SH-SY5Y (cell line): Measurements from ENCODE around the gene MTFP1.

Source experiments
- GATA2 ChIP-seq: IDR thresholded peaks from 2 replicates; pipeline ENCODE4 v1.6.1; 2011; ENCODE audit warnings: mild to moderate bottlenecking, low read depth, low read length
- GATA3 ChIP-seq: IDR thresholded peaks from 2 replicates; pipeline ENCODE4 v1.6.1; 2011; ENCODE audit warnings: low read depth, mild to moderate bottlenecking, low read length, moderate library complexity

MTFP1 gene

DNA sequence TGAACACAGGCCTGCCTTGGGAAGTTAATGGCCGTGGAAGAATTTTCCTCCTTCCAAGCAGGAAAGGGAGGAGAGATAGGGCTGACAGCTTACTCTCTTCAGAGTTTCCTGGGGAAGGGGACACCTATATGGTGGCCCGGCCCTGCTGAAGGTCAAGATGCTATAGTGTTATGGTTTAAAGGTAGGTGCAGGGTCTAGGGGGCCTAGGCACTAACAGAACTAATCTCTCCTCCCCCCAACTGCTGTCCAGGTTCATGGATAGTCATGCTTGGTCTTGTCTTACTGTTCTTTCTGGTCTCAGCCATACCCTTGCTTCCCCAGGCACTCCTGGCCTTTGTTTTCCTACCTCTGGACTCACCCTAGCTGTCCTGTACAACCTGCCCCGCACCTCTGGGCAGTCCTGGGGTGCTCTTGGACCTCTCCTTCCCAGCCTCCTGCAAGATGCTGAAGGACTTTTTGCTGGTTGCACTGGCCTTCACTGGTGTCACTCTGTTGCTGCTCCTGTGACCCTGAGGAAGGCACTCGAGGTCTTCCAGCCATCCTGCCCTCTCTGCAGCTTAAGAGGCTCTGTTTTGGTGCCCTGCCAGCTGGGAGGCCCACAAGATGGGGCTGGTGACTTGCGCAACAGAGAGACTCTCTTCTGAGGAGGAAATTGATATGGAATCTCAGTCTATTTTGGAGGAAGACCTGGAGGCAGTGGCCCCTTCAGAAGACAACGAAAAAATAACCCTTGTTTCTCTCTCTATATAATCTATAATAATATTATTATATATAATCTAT is 28.4 kb downstream of the MTFP1 start:
- no peak for TF ChIP-seq GATA3
- TF ChIP-seq GATA2: no peak

DNA sequence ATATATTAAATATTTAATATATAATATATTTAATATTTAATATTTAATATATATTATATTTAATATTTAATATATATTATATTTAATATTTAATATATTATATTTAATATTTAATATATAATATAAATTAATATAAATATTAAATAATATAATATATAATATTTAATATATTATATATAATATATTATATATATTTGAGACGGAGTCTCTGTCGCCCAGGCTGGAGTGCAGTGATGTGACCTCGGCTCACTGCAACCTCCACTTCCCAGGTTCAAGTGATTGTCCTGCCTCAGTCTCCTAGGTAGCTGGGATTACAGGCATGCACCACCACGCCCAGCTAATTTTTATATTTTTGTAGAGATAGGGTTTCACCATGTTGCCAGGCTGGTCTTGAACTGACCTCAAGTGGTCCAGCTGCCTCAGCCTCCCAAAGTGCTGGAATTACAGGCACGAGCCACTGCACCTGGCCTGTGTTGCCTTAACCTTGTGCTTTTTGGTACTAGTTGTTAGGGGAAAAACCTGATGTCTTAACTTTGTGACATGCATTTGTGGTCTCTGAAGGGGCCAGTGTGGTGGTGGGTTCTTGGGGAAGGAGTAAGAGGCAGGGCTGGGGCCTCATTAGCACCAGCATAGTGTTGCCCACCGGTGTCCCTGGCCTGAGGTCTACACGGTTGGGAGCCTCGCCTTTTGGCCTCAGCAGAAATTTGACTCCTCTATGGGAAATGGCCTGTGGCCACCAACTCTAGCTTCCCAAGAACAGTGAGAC is 29.7 kb downstream of the MTFP1 start:
- TF ChIP-seq GATA2 (no peak), GATA3 (no peak)

DNA sequence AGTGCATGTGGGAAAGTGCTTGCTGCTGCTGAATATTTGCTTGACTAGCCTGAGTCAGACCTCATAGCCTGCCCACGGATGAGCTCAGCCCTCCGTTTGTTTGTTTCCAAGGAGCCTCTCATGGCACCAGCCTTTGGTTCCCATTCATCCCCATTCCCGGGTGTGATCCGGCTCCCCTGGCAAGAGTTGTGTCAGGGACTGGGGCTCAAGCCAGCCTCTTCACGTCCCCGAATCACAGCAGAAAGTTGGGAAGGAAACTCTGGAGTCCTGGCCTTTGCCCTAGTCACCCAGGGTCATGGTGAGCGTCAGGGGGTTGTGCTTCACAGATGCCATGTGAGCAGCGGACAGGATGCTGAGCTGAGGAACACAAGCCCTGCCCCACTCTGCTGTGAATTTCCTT is 32.4 kb downstream of the MTFP1 start:
- no peak for TF ChIP-seq GATA2
- no peak for TF ChIP-seq GATA3

DNA sequence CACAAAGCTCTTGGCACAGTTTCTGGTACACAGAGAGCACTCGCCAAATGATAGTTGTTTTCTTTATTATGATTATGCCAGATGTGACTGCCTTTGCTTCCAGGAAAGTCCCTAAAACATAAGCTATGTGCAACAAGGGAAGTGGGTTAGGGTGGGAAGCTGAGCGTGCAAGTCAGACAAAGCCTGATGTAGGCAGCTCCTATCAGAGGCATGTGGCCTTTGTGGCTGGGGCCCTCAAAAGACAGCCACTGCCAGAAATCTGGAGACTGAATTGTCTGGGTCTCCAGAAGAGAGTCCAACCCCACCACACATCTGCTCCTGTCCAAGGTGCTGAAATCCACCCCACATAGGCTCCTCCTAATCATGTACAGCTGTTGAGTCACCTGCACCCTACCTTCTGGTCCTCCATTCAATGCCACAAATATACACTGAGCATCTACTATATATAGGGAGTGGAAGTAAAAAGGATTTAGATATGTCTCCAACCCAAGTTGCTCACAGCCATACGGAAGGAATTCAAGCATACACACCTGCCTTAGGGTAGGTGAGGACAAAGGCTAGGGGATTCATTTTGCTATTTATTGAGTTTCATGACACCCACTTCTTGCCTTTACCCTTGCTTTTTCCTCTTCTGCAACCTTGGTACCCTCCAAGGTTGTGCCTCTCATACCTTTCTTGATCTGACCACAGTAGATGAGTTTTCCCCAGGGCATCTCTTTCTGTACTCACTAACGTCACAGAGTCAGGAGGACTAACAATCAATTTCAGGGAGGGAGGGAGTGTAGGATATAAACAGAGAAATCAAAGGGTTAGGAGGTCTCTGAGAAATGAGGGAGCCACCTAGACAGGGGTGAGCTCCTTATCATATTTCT is 33.8 kb downstream of the MTFP1 start:
- no peak for TF ChIP-seq GATA2

DNA sequence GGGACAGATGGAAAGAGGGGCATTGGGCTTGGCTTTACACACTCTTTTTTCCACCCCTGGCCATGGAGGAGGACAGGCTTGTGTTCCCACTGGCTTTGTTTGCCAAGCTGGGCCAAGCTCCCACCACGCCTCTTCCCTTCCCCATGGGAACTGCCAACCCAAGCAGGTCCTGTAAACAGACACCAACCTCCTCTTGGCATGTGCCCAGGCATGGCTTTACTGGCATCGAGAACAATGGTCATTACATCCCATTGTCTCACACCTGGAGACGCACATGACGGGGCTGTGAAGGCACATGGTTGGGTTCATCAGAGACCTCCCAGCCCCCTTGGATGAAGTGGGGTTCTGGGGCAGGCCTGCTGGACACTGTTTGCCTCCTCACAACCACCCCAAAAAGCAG is 34.6 kb downstream of the MTFP1 start:
- no peak for TF ChIP-seq GATA2
- no peak for TF ChIP-seq GATA3

DNA sequence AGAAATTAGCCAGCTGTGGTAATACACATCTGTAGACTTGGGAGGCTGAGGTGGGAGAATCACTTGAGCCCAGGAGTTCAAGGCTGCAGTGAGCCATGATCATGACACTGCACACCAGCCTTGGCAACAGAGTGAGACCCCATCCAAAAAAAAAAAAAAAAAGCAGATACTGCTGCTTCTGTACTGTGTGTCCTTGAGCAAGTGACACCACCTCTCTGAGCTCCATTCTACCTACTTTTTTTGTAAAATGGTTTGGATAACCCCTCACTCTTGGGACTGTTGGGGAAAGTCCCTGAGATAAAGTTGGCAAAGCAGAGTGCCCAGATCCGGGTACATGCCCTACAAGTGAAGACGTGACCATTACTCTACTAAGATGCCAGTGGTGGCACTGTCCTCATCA is 43.6 kb downstream of the MTFP1 start:
- TF ChIP-seq GATA2 (no peak), GATA3 (no peak)

DNA sequence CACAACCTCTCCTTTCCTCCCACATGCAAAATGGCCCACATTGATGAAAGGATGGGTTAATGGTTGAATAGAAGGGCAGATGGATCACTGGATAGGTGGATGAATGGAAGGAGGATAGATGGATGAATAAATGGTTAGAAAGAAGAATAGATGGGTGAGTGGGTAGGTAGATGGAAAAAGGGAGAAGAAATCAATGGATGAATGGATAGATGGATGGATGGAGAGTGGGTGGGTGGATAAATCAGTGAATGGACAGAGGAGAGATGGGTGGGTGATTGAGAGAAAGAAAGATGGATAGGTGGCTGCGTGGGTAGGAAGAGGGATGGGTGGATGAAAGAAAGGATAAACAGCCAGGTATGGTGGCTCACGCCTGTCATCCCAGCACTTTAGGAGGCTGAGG is 45.1 kb downstream of the MTFP1 start:
- TF ChIP-seq GATA3 (no peak), GATA2 (no peak)

DNA sequence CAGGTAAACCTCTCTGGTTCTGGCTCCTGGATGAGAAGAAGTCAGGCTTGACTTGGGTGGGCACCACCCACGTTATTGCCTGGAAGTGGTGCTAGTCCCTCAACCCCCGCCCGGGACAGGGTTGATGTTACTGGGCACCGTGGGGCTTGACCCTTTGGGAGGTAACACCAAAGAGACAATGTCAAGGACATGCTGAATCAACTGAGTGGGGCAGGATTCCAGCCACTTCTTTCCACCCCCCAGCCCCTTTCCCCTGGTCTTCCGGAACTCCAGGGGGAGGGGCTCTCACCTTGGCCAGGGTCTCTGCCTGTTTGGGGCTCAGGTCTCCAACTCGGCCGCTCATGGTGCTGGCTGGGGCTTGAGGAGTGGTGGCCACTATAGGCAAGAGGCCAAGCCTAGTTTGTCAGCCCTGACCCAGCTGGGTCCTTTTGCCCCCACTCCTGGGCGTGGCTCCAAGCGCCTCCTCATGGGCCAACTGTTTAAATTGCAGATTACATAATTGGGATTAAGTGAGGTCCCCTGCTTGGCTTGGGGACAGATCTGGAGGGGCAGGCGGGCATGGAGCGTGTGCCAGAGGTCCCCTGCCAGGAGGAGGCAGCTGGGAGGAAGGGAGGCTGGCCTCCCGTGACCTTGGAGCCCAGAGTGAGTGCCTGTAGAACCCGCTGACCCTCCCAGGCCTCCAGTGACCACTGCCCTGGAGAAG is 46.2 kb downstream of the MTFP1 start, which contains the start of gene SEC14L3:
SEC14L3 (minus strand) TSS at position 402 of the 703 bp plus-strand sequence; CDS start at position 343, 59 bp downstream.
- no peak for TF ChIP-seq GATA2
- TF ChIP-seq GATA3: no peak

DNA sequence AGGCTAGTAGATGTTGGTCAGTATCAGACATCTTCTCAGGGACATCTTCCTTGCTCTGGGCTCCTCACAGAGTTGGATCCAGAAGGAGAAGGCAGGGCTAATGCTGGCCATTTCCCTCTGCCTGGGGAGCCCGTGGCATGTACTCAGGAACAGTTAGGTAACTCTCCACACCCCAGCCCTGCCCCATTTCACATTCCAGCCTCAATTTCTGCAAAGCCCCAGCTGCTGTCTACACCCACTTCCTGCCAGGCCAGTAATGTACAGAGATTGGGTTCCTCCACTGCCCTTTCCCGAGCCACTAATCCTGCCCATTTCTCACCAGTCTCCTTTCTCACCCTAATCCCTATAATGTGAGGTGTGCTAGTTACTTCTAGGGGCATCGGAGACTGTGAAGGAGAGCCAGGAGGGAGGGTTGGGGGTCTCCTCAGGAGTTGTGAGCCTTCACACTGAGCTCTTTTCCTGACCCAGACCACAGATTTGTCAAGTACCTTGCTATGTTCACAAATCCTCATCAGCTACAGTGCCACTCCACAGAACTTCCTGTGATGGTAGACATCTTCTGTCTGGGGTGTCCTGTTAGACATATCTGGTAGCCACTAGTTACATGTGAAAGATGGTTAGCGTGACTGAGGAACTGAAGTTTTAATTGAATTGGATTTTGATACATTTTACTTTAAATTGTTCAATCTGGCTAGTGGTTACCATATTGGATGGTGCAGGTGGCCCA is 47.6 kb downstream of the MTFP1 start:
- no peak for TF ChIP-seq GATA2
- no peak for TF ChIP-seq GATA3

DNA sequence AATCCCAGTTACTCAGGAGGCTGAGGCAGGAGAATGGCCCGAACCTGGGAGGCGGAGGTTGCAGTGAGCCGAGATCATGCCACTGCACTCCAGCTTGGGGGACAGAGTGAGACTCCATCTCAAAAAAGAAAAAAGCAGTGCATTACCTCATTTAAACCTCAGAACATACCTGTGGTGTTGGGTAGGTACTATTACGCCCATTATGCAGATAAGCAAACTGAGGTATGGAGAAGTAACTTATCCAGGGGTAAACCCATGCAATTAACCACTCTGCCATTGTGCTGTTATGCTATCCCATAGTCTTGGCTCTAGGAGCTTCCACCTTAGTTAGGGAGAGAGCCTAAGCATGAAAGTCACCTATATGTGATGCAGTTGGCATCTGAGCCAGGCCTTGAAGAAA is 48.6 kb downstream of the MTFP1 start:
- TF ChIP-seq GATA2 (no peak), GATA3 (no peak)

DNA sequence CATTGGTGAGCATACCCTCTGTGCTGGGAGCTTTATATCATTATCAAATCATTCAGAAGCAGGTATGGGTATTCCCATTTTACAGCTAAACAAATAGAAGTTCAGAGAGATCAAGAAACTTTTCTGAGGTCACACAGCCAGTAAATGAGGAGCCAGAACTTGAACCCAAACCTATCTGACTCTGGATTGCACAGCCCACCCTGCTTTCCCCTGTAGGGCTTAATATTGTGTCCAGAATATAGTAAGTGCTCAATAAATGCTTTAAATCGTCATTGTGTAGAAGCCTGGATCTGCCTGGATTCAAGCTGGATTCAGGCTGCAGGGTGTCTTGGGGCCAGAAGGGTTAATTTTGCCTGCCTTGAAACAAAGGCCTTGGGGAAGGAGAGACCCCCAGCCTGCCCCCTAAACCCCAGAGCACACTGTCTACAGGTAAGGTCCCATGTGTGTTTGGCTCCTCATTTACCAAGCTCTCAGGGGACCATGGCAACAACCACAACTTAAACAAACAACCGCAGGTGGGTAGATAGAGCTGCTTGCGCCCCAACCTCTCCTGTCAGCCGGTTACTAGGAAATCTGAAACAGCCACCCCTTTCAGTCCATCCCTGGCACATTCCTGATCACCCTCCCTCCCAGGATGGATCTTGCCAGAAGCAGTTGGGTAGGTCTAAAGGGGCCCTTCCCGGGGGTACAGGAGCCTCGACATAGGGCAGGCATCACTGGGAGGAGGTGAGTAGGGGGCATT is 49.3 kb downstream of the MTFP1 start:
- TF ChIP-seq GATA2: no peak
- TF ChIP-seq GATA3: no peak
